GM19099 (cell line): ENCODE measurements around the gene C1QTNF8.

Source experiments
- POLR2A ChIP-seq: IDR thresholded peaks from 3 replicates; pipeline ENCODE4 v1.6.1; 2011; ENCODE audit warnings: low read depth; ENCODE audit not compliant: insufficient read length; ENCODE audit errors: extremely low read depth

C1QTNF8 gene

GRCh38 chr16:1119766-1120576 is 23.9 kb upstream of the C1QTNF8 start:
- no peak for TF ChIP-seq POLR2A

GRCh38 chr16:1119129-1119528 is 23.1 kb upstream of the C1QTNF8 start:
- no peak for TF ChIP-seq POLR2A

GRCh38 chr16:1117926-1118325 is 21.9 kb upstream of the C1QTNF8 start:
- no peak for TF ChIP-seq POLR2A

GRCh38 chr16:1117176-1117900 is 21.3 kb upstream of the C1QTNF8 start:
- TF ChIP-seq POLR2A = no peak

- no peak for TF ChIP-seq POLR2A
These were observed 20.6 kb upstream of the C1QTNF8 start for GRCh38 chr16:1116693-1117077.

- no peak for TF ChIP-seq POLR2A
These were observed 18.0 kb upstream of the C1QTNF8 start for GRCh38 chr16:1113889-1114526.

- no peak for TF ChIP-seq POLR2A
These were observed 17.4 kb upstream of the C1QTNF8 start for GRCh38 chr16:1113489-1113888.

- no peak for TF ChIP-seq POLR2A
These were observed 16.6 kb upstream of the C1QTNF8 start for GRCh38 chr16:1112506-1113184.

- no peak for TF ChIP-seq POLR2A
These were observed 13.6 kb upstream of the C1QTNF8 start for GRCh38 chr16:1109648-1110047.

GRCh38 chr16:1108299-1109252 is 12.5 kb upstream of the C1QTNF8 start:
- TF ChIP-seq POLR2A = no peak

- TF ChIP-seq POLR2A = no peak
These were observed 11.7 kb upstream of the C1QTNF8 start for GRCh38 chr16:1107731-1108130.

- no peak for TF ChIP-seq POLR2A
These were observed 11.1 kb upstream of the C1QTNF8 start for GRCh38 chr16:1107141-1107540.

GRCh38 chr16:1106659-1107058 is 10.6 kb upstream of the C1QTNF8 start:
- TF ChIP-seq POLR2A = no peak

GRCh38 chr16:1105888-1106620 is 10.0 kb upstream of the C1QTNF8 start:
- TF ChIP-seq POLR2A = no peak

- no peak for TF ChIP-seq POLR2A
These were observed 7.6 kb upstream of the C1QTNF8 start for GRCh38 chr16:1103636-1103980.
